Thoracic aorta (tissue), 2 donors: ENCODE measurements around the gene H6PD. TPM values are rescaled to one million over a fixed set of nuclear protein-coding genes. Genes with fewer than 3 reads are reported as not detected.

Experiments
- ATAC-seq: fragments of 150-250 bp; one replicate; pipeline ENCODE4 v1.8.0; 2017; ENCODE audit warnings: low read depth; ENCODE audit not compliant: insufficient number of reproducible peaks, low FRiP score
- DNase-seq: peaks from one replicate; pipeline ENCODE4 v3.0.0-alpha.2; 2020; ENCODE audit warnings: low spot score
- H3K27ac ChIP-seq, 2 donors: fragments of 200-600 bp; sonication (generic); 1 replicate in 1 of 2; 2 replicates in 1 of 2; pipeline ENCODE4 v1.5.1; 2016; ENCODE audit warnings: mild to moderate bottlenecking in 2 of 2, moderate library complexity in 2 of 2
- H3K27me3 ChIP-seq: fragments of 200-600 bp; sonication (generic); replicated peaks from 2 replicates; pipeline ENCODE4 v1.6.0; 2016; ENCODE audit warnings: mild to moderate bottlenecking; ENCODE audit not compliant: insufficient read depth
- H3K36me3 ChIP-seq: fragments of 200-600 bp; sonication (generic); one replicate; pipeline ENCODE4 v1.5.1; 2016
- H3K4me1 ChIP-seq, 2 donors: fragments of 200-600 bp; sonication (generic); 1 replicate in 1 of 2; 2 replicates in 1 of 2; pipeline versions ENCODE4 v1.5.1 to v1.6.0; 2016; ENCODE audit warnings: low read depth in 2 of 2, mild to moderate bottlenecking in 1 of 2; ENCODE audit not compliant: control insufficient read depth in 1 of 2
- H3K4me3 ChIP-seq: fragments of 200-600 bp; sonication (generic); 2 replicates; pipeline ENCODE4 v1.5.1; 2016; ENCODE audit warnings: mild to moderate bottlenecking
- H3K9me3 ChIP-seq: fragments of 200-600 bp; sonication (generic); 2 replicates; pipeline ENCODE4 v1.5.1; 2016
- CTCF ChIP-seq: fragments of 200-600 bp; sonication (generic); IDR thresholded peaks from one replicate; pipeline ENCODE4 v1.5.1; 2019; ENCODE audit warnings: antibody characterized with exemption
- total RNA-seq, 2 donors: library from RNA; depleted of rRNA; stranded (reverse); fragments of >200 nt; gene quantifications; one replicate each; pipeline versions ENCODE4 v1.1.0 to v1.2.3, GENCODE V29; 2016

The H6PD gene
- total RNA-seq, 2 donors from 2014 or later = 57.8 to 80.6 TPM

GRCh38 chr1:9257851-9258250 is 23.3 kb downstream of the H6PD start:
- Histone ChIP-seq H3K27me3 (no peaks in the 10 kb centered on the region), H3K9me3 (no peaks in the 10 kb centered on the region), H3K27ac (no peak overlapping the region), H3K4me1 (no peaks in the 10 kb centered on the region), H3K4me3 (no peak overlapping the region), H3K36me3 (peaks cover 13% of the 10 kb centered on the region)
- ATAC-seq = no peak
- no peak for DNase-seq
- TF ChIP-seq CTCF = no peak

GRCh38 chr1:9258629-9259028 is 24.1 kb downstream of the H6PD start:
- no peak overlapping the region for H3K4me3 ChIP-seq
- H3K36me3 ChIP-seq = peaks cover 17% of the 10 kb centered on the region
- H3K9me3 ChIP-seq = no peaks in the 10 kb centered on the region
- no peaks in the 10 kb centered on the region for H3K4me1 ChIP-seq
- no peaks in the 10 kb centered on the region for H3K27me3 ChIP-seq
- ATAC-seq (no peak), DNase-seq (no peak)
- H3K27ac ChIP-seq = no peak overlapping the region
- no peak for TF ChIP-seq CTCF

- Histone ChIP-seq H3K36me3 (peaks cover 31% of the 10 kb centered on the region), H3K9me3 (no peaks in the 10 kb centered on the region), H3K27me3 (no peaks in the 10 kb centered on the region), H3K27ac (no peak overlapping the region), H3K4me1 (no peaks in the 10 kb centered on the region), H3K4me3 (no peak overlapping the region)
- no peak for DNase-seq
- no peak for ATAC-seq
- no peak for TF ChIP-seq CTCF
These were observed 25.6 kb downstream of the H6PD start for GRCh38 chr1:9260059-9260766.

- H3K27ac ChIP-seq = no peak overlapping the region
- H3K9me3 ChIP-seq = no peaks in the 10 kb centered on the region
- no peaks in the 10 kb centered on the region for H3K27me3 ChIP-seq
- TF ChIP-seq CTCF = no peak
- peaks cover 37% of the 10 kb centered on the region for H3K36me3 ChIP-seq
- H3K4me3 ChIP-seq = no peak overlapping the region
- H3K4me1 ChIP-seq = peaks cover 2 to 3% of the 10 kb centered on the region in 2 donors
- ATAC-seq (no peak), DNase-seq (no peak)
These were observed 26.9 kb downstream of the H6PD start for GRCh38 chr1:9261496-9261895.

- no peaks in the 10 kb centered on the region for H3K9me3 ChIP-seq
- H3K4me1 ChIP-seq = peaks cover 6 to 10% of the 10 kb centered on the region in 2 donors
- no peak for TF ChIP-seq CTCF
- H3K27ac ChIP-seq = no peak overlapping the region
- ATAC-seq = no peak
- no peak overlapping the region for H3K4me3 ChIP-seq
- H3K36me3 ChIP-seq = peaks cover 37% of the 10 kb centered on the region
- DNase-seq = no peak
- no peaks in the 10 kb centered on the region for H3K27me3 ChIP-seq
These were observed 27.8 kb downstream of the H6PD start for GRCh38 chr1:9262096-9262986.
